A673 (cell line): ENCODE data around the gene EPHA4.

Experiments used
- EZH2 ChIP-seq: fragments of 200-600 bp; sonication (generic); IDR thresholded peaks from 2 replicates; pipeline ENCODE4 v1.6.1; 2017; ENCODE audit warnings: borderline replicate concordance, low read depth, mild to moderate bottlenecking, mixed read lengths, antibody characterized with exemption, low read length; ENCODE audit not compliant: poor library complexity, severe bottlenecking
- TF ChIP-seq, protein P1 (sequence below): fragments of 300-800, 200-600 bp; sonication (generic); conservative IDR thresholded peaks from 2 replicates; pipeline ENCODE4 v1.5.1; 2017; ENCODE audit warnings: low read depth, mild to moderate bottlenecking, antibody characterized with exemption, low read length, moderate library complexity, mixed read lengths

GRCh38 chr2:221443645-221444044 lies 128.5 kb downstream of the EPHA4 start:
- TF ChIP-seq, protein P1, sequence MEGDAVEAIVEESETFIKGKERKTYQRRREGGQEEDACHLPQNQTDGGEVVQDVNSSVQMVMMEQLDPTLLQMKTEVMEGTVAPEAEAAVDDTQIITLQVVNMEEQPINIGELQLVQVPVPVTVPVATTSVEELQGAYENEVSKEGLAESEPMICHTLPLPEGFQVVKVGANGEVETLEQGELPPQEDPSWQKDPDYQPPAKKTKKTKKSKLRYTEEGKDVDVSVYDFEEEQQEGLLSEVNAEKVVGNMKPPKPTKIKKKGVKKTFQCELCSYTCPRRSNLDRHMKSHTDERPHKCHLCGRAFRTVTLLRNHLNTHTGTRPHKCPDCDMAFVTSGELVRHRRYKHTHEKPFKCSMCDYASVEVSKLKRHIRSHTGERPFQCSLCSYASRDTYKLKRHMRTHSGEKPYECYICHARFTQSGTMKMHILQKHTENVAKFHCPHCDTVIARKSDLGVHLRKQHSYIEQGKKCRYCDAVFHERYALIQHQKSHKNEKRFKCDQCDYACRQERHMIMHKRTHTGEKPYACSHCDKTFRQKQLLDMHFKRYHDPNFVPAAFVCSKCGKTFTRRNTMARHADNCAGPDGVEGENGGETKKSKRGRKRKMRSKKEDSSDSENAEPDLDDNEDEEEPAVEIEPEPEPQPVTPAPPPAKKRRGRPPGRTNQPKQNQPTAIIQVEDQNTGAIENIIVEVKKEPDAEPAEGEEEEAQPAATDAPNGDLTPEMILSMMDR: no peak
- no peak for TF ChIP-seq EZH2
